Suprapubic skin (tissue), 4 donors: ENCODE measurements around the gene UBE2B.

Experiments
- CTCF ChIP-seq, 2 donors: fragments of 200-600 bp in 1 of 2; fragments of 450-650 bp in 1 of 2; sonication (generic) in 1 of 2; IDR thresholded peaks; one replicate each; pipeline ENCODE4 v1.5.1; 2016 to 2019; ENCODE audit warnings: antibody characterized with exemption in 2 of 2, mild to moderate bottlenecking in 1 of 2, moderate library complexity in 1 of 2
- EP300 ChIP-seq: sonication (generic); formaldehyde crosslinking; IDR thresholded peaks from one replicate; pipeline ENCODE4 v1.6.1; 2017; ENCODE audit warnings: antibody characterized with exemption
- POLR2A ChIP-seq, 2 donors: fragments of 450-650 bp; IDR thresholded peaks; one replicate each; pipeline ENCODE4 v1.6.1; 2017; ENCODE audit warnings: antibody characterized with exemption in 2 of 2, mild to moderate bottlenecking in 2 of 2, moderate library complexity in 2 of 2
- POLR2AphosphoS5 ChIP-seq, 3 donors: sonication (generic); formaldehyde crosslinking; IDR thresholded peaks; one replicate each; pipeline ENCODE4 v1.6.1; 2017; ENCODE audit warnings: antibody characterized with exemption in 3 of 3

GRCh38 chr5:134417707-134418106 is 46.3 kb downstream of the UBE2B start:
- TF ChIP-seq POLR2AphosphoS5 (IDR thresholded peaks at IDR 0.05), result no peak
- no peak for TF ChIP-seq CTCF (IDR thresholded peaks at IDR 0.05)
- no peak for TF ChIP-seq POLR2A (IDR thresholded peaks at IDR 0.05)
- no peak for TF ChIP-seq EP300
